ENCODE results near the gene B4GALT5. TPM values are rescaled to one million over a fixed set of nuclear protein-coding genes. Genes with fewer than 3 reads are reported as not detected.
"Not testable (repeated sequence)": the region's sequence is repeated elsewhere in the genome, so short reads cannot be mapped to it uniquely, and the experiment has no call there.

Gene B4GALT5
- total RNA-seq, 1 donor from 2014 or later, result 55.8 TPM

GRCh38 chr20:49679634-49680033 lies 34.0 kb downstream of the B4GALT5 start:
- DNase-seq (ENCODE audit: low read depth, low spot score), result no peak

DNA sequence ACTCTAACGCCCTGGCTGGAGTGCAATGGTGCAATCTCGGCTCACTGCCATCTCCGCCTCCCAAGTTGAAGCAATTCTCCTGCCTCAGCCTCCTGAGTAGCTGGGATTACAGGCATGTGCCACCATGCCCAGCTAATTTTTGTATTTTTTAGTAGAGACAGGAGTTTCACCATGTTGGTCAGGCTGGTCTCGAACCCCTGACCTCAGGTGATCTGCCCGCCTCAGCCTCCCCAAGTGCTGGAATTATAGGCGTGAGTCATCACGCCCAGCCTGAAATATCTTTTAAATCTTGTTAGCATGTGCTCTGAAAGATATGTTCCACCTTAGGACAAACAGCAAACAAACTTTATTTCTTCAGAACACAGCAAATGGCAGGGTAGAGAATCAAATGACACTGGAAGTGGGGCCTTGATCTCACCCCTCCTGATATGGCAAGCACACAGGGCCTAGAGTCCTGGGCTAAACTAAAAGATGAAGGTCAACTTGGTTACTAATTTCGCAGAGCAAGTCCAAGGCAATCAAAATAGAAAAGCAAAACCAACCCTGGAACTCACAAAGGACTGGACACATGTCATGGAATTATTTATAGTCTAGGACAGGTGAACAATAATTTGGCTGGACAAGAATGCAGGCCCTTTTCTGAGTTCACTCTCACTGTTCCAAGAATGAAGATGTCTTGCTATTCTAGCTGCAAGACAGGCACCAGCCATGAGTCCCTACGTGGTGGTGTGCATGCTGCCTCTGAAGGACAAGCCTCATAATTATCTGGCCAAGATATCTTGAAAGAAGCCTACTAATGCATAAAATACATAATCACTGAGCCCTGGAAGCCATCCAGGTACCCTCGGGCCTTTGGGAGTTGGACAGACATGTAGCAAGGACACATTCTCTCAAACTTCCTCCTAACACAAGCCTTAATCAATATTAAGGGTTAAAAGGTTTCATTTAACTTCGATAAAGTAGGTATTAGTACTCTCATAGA lies 35.6 kb downstream of the B4GALT5 start:
- no peak for DNase-seq (ENCODE audit: low read depth, low spot score)

- DNase-seq (ENCODE audit: low read depth, low spot score), result no peak
Observed at GRCh38 chr20:49676581-49677291, 36.9 kb downstream of the B4GALT5 start.

GRCh38 chr20:49675368-49676151 lies 38.1 kb downstream of the B4GALT5 start:
- no peak for DNase-seq (ENCODE audit: low read depth, low spot score)

DNA sequence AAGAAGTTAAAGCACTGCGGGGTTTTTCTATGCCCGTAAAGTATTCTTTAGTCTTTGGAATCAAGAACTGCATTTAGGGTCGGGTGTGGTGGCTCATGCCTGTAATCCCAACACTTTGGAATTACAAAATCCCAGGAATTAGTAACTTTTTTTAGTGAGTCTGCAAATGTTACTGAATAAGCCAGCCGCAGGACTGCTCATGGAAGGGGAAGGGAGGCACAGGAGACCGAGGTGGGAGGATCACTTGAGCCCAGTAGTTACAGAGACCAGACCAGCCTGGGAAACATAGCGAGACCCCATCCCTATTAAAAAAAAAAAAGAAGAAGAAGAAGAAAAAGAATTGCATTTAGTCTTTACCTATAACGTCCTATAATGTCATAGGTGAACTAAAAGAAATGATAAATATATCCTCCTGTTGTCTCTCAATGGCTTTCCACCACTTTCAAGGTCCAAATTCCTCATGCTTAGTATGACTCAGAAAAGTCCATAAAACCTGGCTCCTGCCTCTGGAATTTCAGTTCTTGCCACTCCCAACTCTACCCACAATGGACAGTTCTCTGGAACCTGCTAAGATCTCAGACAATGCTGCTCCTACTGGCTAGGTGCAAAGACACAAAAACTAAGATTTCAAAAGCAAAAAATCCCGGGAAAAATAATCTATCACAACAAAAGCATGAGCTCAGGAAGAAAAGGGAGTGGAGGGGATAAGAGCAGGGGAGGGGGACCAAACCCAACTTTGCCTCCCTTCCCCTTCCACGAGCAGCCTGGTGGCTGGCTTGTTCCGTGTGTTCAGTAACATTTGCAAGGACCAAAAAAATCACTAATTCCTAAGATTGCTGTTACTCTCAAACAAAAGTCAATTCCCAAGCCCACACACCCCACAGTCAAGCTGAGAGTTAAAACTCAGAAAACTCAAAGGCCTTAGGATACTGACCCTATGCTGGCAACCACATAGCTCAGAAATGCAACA lies 39.0 kb downstream of the B4GALT5 start:
- no peak for DNase-seq (ENCODE audit: low read depth, low spot score)

GRCh38 chr20:49672096-49672664 lies 41.5 kb downstream of the B4GALT5 start:
- no peak for DNase-seq (ENCODE audit: low read depth, low spot score)

DNA sequence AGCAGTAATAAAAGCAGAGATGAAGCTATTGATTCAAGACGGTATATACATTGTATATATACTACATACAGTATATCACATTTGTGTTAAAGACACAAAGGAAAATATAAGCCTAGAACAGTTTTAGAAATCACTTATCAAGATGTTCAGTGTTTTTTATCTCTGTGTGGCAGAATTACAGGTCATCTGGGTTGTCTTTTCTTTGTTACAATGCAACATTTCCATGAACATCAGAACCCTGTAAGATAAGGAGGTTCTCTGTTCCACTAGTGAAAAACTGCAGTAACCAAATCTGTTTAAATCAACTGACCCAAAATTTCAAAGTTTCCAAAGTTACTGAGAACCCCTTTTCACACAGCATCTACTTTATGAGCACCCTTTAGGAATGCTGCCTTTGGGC lies 42.2 kb downstream of the B4GALT5 start:
- no peak for DNase-seq (ENCODE audit: low read depth, low spot score)

GRCh38 chr20:49669601-49670189 lies 44.0 kb downstream of the B4GALT5 start:
- DNase-seq (ENCODE audit: low read depth, low spot score), result no peak

- DNase-seq (ENCODE audit: low read depth, low spot score), result not testable (repeated sequence)
Observed at GRCh38 chr20:49668878-49669195, 44.8 kb downstream of the B4GALT5 start.

GRCh38 chr20:49668181-49668877 lies 45.3 kb downstream of the B4GALT5 start:
- no peak for DNase-seq (ENCODE audit: low read depth, low spot score)

GRCh38 chr20:49666911-49667310 lies 46.8 kb downstream of the B4GALT5 start:
- DNase-seq (ENCODE audit: low read depth, low spot score), result no peak

- no peak for DNase-seq (ENCODE audit: low read depth, low spot score)
Observed at GRCh38 chr20:49665796-49666195, 47.9 kb downstream of the B4GALT5 start.

- DNase-seq (ENCODE audit: low read depth, low spot score), result no peak
Observed at GRCh38 chr20:49664612-49665313, 48.9 kb downstream of the B4GALT5 start.

GRCh38 chr20:49663112-49663511 lies 50.6 kb downstream of the B4GALT5 start:
- no peak for DNase-seq (ENCODE audit: low read depth, low spot score)

DNA sequence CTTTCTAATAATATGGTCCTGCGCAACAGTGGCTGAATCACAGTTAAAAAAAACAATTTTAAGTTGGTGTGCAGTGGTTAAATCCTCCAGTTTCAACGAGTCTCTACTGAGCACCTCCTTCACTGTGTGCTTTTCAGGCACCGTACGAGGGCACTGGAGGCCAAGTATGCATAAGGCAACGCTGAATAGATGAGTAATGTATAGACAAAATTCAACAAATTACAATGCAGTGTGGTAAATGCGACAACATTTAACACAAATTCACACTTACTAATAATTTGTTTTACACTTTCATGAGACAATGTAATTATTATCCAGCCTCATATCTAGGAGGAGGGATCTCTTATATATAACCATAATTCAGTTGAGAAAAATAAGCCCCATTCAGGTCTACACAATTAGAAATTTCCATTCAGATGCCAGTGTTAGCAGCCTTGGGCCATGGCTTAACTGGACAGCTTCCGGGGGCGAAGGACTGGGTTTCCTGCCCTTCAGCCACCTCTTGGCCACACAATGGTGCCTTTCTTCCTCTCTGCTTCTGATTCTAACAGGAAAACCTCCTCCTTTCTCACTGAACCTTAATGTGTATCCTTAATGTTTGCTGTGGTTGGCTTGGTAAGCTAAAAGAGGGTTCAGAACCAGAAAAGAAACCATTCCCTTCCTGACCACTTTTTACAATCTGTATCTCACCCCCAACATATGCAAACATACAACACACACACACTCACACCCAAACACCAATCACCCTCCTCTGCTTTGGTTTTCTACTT lies 51.9 kb downstream of the B4GALT5 start:
- DNase-seq (ENCODE audit: low read depth, low spot score), result no peak

DNA sequence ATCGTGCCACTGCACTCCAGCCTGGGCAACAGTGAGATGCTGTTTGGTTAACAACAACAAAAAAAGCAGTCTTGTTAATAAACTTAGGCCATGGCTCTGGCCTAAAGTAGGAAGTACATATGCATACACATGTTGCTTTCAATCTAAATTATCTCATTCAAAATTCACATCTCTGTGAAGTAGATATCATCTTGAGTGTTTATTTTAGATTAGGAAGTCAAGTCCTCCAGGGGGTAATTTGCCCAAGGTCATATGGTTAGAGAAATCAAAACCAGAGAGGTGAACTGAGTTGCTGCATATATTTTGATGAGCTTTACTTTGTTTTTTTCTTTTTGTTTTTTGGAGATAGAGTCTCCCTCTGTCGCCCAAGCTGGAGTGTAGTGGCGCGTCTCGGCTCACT lies 52.8 kb downstream of the B4GALT5 start:
- no peak for DNase-seq (ENCODE audit: low read depth, low spot score)

GRCh38 chr20:49659056-49659455 lies 54.6 kb downstream of the B4GALT5 start:
- no peak for DNase-seq (ENCODE audit: low read depth, low spot score)

- no peak for DNase-seq (ENCODE audit: low read depth, low spot score)
Observed at GRCh38 chr20:49658508-49658907, 55.2 kb downstream of the B4GALT5 start.
